Muscle layer of duodenum (tissue), 2 donors: ENCODE data around the gene SYNE1.
"Not testable (repeated sequence)": the region's sequence is repeated elsewhere in the genome, so short reads cannot be mapped to it uniquely, and the experiment has no call there.

ENCODE experiments used
- H3K27ac ChIP-seq: one replicate; pipeline ENCODE4 v1.7.0; 2013; ENCODE audit warnings: mild to moderate bottlenecking, low read length
- H3K27me3 ChIP-seq: one replicate; pipeline ENCODE4 v1.7.0; 2013; ENCODE audit warnings: low read depth, mild to moderate bottlenecking, control low read depth, low read length
- H3K36me3 ChIP-seq, 2 donors: one replicate each; pipeline ENCODE4 v1.7.0; 2013; ENCODE audit warnings: low read length in 2 of 2, control low read depth in 1 of 2, mild to moderate bottlenecking in 1 of 2; ENCODE audit not compliant: insufficient read depth in 2 of 2, control insufficient read depth in 1 of 2
- H3K4me1 ChIP-seq, 2 donors: one replicate each; pipeline ENCODE4 v1.7.0; 2013; ENCODE audit warnings: low read length in 2 of 2, mild to moderate bottlenecking in 2 of 2, control low read depth in 1 of 2, moderate library complexity in 1 of 2; ENCODE audit not compliant: insufficient read depth in 2 of 2, control insufficient read depth in 1 of 2
- H3K4me3 ChIP-seq, 2 donors: one replicate each; pipeline ENCODE4 v1.7.0; 2013; ENCODE audit warnings: low read length in 2 of 2, low read depth in 1 of 2, mild to moderate bottlenecking in 1 of 2
- H3K9me3 ChIP-seq, 2 donors: one replicate each; pipeline ENCODE4 v1.7.0; 2013; ENCODE audit warnings: low read length in 2 of 2, control low read depth in 1 of 2, mild to moderate bottlenecking in 1 of 2; ENCODE audit not compliant: control insufficient read depth in 1 of 2
- donor health status: healthy.

SYNE1 gene

DNA sequence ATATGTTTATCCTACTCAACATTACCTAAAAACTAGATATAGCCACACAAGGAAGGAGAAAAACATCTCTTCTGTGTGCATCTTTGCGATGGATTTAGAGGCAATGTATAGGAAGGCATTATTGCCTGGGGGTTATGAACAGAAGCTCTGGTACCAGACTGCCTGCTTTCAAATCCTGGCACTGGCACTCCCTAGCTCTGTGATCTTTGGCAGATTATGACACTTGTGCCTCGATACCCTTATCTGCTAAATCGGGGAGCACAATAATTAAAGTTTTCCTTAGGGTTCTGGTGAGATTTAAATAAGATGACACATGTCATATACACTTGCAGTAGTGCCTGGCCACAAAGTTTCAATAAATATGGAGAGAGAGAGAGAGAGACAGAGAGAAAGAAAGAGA lies 53.3 kb downstream of the SYNE1 start:
- H3K9me3 ChIP-seq = no peaks in the 10 kb centered on the region
- H3K4me3 ChIP-seq = no peak overlapping the region

GRCh38 chr6:152576525-152576924 lies 60.6 kb downstream of the SYNE1 start:
- Histone ChIP-seq H3K4me3 (no peak overlapping the region), H3K27ac (no peak overlapping the region), H3K27me3 (no peaks in the 10 kb centered on the region), H3K36me3 (no peaks in the 10 kb centered on the region), H3K9me3 (no peaks in the 10 kb centered on the region), H3K4me1 (no peaks in the 10 kb centered on the region)

More for the DNA sequence above, 53.3 kb downstream of the SYNE1 start:
- H3K27ac ChIP-seq = no peak overlapping the region
- H3K36me3 ChIP-seq = no peaks in the 10 kb centered on the region
- no peaks in the 10 kb centered on the region for H3K4me1 ChIP-seq
- no peaks in the 10 kb centered on the region for H3K27me3 ChIP-seq

DNA sequence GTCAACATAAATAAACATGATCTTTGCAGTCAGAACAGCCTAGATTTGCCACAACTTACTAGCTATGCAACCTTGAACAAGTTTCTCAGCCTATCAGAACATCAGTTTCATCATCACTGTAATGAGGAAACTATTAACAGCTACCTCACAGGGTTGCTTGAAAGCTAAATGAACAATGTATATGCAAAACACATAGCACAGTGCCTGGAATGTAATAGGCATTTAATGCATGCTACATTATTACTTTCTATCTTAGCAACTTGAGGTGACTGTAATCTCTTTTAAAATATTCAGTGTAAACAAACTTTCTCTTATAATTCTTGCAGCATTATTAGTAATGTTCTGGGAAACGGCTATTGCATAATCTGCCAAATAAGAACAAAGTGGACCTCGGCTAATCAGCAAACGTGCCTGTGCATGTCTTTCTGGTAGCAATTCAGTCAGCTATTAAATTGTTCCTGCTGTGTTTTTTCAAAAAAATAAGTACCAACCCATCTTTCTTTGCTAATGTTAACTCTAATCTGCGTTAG lies 61.5 kb downstream of the SYNE1 start:
- Histone ChIP-seq H3K4me1 (no peaks in the 10 kb centered on the region), H3K27me3 (no peaks in the 10 kb centered on the region), H3K36me3 (no peaks in the 10 kb centered on the region), H3K4me3 (no peak overlapping the region), H3K27ac (no peak overlapping the region), H3K9me3 (no peaks in the 10 kb centered on the region)

DNA sequence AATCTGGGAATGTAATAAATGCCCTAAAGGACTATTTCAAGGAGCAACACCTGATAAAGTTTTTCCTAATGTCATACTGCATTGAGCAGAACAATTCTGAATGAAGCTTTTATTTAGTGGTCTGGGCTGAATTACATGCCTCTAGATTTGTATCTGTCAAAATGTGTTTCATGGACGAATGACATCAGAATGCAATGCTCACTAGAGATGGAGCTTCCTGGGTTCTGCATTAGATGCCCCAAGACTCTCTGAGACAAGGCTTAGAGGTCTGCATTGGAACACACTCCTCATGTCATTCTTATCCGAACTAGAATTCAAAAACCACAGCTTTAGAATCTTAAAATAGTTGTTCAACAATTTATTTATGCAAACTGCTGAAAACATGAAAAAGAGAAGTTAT lies 62.0 kb downstream of the SYNE1 start:
- no peaks in the 10 kb centered on the region for H3K27me3 ChIP-seq
- no peaks in the 10 kb centered on the region for H3K4me1 ChIP-seq
- H3K36me3 ChIP-seq = no peaks in the 10 kb centered on the region
- H3K27ac ChIP-seq = no peak overlapping the region
- H3K9me3 ChIP-seq = no peaks in the 10 kb centered on the region
- no peak overlapping the region for H3K4me3 ChIP-seq

DNA sequence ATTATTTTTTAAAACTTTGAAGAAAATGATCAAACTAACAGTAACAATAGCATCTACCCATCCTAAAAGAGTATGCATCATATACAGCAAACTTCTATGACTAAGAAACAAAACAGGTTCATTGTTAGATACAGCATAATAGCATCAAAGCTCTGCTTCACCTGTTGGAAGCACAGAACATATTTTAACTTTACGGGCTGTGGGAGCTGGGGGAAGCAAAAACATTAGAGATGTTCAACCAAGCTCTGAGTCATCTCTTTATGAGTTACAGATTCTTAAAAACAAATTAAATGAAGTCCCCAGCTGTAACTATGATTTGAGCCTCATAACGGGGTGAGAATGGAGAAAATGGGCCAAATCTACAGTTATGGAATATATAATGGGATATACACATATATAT lies 63.4 kb downstream of the SYNE1 start:
- no peak overlapping the region for H3K27ac ChIP-seq
- H3K4me1 ChIP-seq = no peaks in the 10 kb centered on the region
- no peaks in the 10 kb centered on the region for H3K36me3 ChIP-seq
- H3K4me3 ChIP-seq = no peak overlapping the region
- H3K9me3 ChIP-seq = no peaks in the 10 kb centered on the region
- H3K27me3 ChIP-seq = no peaks in the 10 kb centered on the region

- Histone ChIP-seq H3K4me3 (no peak overlapping the region), H3K9me3 (no peaks in the 10 kb centered on the region), H3K27ac (no peak overlapping the region), H3K27me3 (no peaks in the 10 kb centered on the region), H3K4me1 (no peaks in the 10 kb centered on the region), H3K36me3 (no peaks in the 10 kb centered on the region)
Observed at GRCh38 chr6:152572338-152573088, 64.6 kb downstream of the SYNE1 start.

- H3K4me1 ChIP-seq = no peaks in the 10 kb centered on the region
- H3K9me3 ChIP-seq = no peaks in the 10 kb centered on the region
- H3K27ac ChIP-seq = no peak overlapping the region
- H3K36me3 ChIP-seq = no peaks in the 10 kb centered on the region
- no peak overlapping the region for H3K4me3 ChIP-seq
- no peaks in the 10 kb centered on the region for H3K27me3 ChIP-seq
Observed at GRCh38 chr6:152571943-152572337, 65.2 kb downstream of the SYNE1 start.

GRCh38 chr6:152571089-152571488 lies 66.1 kb downstream of the SYNE1 start:
- no peak overlapping the region for H3K27ac ChIP-seq
- H3K4me1 ChIP-seq = no peaks in the 10 kb centered on the region
- no peaks in the 10 kb centered on the region for H3K9me3 ChIP-seq
- H3K36me3 ChIP-seq = no peaks in the 10 kb centered on the region
- no peak overlapping the region for H3K4me3 ChIP-seq
- no peaks in the 10 kb centered on the region for H3K27me3 ChIP-seq

DNA sequence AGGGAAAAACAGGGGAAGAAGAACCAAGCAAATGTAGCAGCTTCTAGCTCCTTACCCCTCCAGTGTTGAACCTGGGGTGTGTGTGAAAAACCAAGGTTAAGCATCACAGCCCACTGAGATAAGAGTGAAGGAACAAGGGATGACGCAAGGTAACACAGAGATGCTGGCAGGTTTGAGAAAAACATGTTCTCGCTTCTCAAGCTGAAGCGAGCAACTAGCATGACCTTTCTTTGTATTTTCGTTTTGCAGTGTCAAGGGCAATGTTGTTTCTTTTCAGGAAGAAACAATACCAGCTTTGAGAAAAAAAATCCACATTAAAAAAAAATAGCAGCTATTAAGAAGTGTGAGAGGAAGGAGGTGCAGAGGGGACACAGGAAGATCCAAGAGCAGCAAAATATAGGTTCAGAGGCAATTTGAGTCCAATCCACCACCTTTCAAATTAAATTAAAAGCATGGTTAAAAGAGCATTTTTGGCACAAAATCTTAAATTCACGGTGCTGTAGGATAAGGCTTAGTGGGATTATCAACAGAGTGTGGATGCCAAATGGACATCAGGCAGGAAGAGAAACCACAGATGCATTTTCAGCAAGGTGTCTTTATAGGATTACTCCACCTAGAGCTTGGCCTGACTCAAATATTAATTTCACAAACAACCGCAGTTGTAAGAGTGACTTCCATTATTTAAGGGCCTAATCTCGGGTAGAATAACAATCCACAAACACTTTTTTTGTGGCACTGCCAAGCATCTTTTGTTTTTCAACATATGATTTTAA lies 70.9 kb downstream of the SYNE1 start:
- Histone ChIP-seq H3K4me1 (no peaks in the 10 kb centered on the region), H3K36me3 (no peaks in the 10 kb centered on the region), H3K9me3 (peaks cover 0 to 4% of the 10 kb centered on the region in 2 donors), H3K27ac (no peak overlapping the region), H3K4me3 (no peak overlapping the region), H3K27me3 (no peaks in the 10 kb centered on the region)

DNA sequence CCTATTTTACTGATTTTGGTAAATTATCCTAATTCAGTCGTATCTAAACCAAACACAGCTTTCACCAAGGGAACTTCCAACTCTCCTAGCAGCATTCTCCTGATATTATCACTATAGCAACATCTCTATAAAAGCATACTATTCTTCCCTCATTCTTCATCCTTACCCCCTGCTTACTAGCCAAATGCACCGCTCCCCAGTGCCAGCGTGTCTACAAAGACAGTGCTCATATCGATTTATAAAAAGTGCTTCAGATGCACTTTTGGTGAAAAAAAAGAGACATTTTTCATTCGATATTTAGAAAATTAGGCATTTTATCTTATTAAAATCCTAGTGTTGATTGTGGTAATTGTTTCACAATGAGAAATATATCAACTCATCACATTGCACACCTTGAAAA lies 74.0 kb downstream of the SYNE1 start:
- Histone ChIP-seq H3K27me3 (no peaks in the 10 kb centered on the region), H3K36me3 (no peaks in the 10 kb centered on the region), H3K27ac (no peak overlapping the region), H3K9me3 (peaks cover 0 to 6% of the 10 kb centered on the region in 2 donors), H3K4me1 (no peaks in the 10 kb centered on the region), H3K4me3 (no peak overlapping the region)

DNA sequence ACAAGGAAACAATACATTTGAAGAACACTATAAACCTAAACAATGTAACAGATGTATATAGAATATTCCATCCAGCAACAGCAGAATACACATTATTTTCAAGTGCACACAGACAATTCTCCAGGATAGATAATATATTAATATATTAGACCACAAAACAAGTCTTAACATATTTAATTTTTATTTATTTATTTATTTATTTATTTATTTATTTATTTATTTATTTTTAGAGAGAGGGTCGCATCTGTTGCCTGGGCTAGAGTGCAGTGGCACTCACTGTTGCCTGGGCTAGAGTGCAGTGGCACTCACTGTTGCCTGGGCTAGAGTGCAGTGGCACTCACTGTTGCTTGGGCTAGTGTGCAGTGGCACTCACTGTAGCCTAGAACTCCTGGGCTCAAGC lies 78.4 kb downstream of the SYNE1 start:
- not testable (repeated sequence) for H3K4me3 ChIP-seq, H3K36me3 ChIP-seq, H3K27me3 ChIP-seq, H3K27ac ChIP-seq, H3K4me1 ChIP-seq
- H3K9me3 ChIP-seq = peaks cover 0 to 20% of the 10 kb centered on the region in 2 donors
